T follicular helper cell (primary cell): Measurements from ENCODE around the gene VGLL4.
"Not testable (repeated sequence)": the region's sequence is repeated elsewhere in the genome, so short reads cannot be mapped to it uniquely, and the experiment has no call there.

Source experiments
- DNase-seq: peaks from one replicate; pipeline ENCODE4 v3.0.0-alpha.2; 2020; ENCODE audit warnings: low read depth
- total RNA-seq, 2 experiments: gene quantifications; one replicate each; lab custom pipeline; 2026; lab: John Stamatoyannopoulos, UW

The VGLL4 gene, protein sequence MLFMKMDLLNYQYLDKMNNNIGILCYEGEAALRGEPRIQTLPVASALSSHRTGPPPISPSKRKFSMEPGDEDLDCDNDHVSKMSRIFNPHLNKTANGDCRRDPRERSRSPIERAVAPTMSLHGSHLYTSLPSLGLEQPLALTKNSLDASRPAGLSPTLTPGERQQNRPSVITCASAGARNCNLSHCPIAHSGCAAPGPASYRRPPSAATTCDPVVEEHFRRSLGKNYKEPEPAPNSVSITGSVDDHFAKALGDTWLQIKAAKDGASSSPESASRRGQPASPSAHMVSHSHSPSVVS
- 34.1 reads per million in 2 experiments for total RNA-seq

DNA sequence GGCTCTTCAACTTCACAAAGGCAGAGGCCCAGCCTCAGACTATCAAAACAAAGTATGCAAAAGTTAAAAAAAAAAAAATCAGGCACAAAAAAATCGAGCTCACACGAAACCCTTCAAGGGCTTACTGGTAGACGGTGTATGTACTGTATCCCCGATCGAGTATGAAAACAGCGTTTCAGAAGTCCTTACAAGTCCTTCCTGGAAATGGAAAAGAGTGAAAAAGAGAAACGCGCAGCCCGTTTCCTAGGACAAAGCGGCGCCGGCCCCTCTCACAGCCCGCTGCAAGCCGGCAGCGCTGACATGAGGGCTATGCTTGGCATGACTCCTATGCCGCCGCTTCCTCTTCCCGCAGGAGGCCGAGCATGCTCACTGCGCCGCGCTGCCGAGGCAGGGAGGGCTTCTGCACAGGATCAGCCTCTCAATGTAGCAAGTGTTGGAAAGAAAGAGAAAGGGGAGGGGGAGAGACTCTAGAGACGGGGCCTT is at the start of gene VGLL4:
VGLL4 (minus strand) TSS at position 311 of the 483 bp plus-strand sequence. CDS start 397 bp downstream, outside the sequence.
- DNase-seq: peak; percentile 32

DNA sequence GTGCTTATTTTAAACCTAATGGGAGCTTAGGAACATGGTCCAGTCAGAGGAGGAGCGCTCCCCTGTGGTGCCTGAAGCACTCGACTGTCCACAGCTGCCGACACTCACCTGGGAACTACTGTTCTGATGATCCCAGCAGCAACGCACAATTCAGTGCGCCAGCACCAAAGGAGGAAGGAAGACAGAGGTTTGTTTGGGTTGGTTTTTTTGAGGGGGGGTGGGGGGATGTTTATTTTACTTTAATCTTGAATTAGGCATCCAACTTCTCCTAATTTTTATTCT is 48.8 kb upstream of the VGLL4 start:
- DNase-seq: no peak

DNA sequence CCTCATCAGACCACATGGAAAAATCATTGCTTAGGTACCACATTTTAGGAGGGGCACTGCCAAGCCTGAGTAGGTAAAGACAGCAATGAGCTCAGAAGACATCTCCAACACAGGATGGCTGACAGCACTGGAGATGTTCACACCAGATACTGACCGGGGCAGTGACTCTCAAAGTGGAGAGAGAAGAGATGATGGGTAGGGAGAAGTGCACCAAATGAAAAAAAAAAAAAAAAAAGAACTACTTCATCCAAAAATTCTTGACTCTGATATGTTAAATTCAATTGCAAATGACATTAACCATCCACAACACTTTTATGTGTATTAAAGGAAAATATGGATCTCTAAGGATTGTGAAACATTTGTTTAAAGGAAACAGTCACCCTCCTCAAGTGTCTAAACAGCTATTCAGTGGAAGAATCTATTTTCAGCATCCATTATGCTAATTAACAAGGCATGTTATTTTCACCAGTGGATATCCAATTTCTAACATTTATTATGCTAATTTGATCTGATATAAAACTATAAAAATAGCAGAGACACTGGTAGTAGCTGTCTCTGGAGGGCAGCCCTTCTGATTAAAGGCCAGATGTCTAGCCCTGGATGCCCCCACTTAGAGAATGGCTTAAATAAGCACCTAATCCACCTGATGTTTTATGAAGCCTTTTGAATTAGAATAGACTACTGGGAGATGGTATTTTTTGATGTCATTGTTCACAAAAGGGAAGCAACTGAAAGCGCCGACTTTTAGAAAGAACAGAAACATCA is 48.2 kb upstream of the VGLL4 start:
- no peak for DNase-seq

DNA sequence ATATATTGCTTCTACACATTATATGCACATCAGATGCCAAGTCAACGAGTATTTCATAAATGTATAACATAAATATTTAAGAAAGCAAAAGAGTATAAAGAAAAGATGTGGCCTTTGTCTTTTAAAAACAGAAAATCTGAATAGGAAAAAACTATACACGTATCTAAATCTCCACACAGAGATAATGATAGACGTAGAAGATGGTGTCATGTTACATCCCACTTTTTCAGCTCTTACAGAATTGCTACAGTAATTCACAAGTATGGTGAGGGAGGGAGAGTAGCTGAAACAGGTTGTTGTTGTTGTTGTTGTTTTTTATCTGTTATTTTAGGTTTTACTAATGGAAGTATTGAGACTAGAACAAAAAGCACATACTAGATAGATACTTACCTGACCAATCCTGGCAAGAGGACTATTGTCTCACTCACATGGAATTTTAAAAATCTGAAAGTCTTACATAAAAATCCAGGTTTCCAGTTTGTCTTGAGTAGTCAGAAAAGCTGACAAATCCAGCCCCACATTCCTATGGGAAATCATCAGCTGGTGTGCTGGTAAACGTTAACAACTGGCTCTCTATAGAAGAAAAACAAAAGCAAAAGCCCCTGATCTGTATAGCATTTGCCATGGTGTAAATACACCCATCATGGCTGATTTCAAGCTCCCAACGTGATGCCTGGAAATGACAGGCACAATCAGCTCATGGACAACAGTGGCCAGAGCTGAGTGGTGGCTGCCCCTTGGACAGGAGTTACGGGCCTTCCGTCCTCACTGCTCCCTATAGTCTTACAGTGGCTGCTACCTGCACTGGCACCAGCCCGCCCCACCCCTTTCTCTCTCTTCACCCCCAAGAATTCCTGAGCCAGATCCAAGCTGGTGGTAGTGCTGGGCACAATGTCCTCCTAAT is 47.4 kb upstream of the VGLL4 start:
- DNase-seq: no peak

DNA sequence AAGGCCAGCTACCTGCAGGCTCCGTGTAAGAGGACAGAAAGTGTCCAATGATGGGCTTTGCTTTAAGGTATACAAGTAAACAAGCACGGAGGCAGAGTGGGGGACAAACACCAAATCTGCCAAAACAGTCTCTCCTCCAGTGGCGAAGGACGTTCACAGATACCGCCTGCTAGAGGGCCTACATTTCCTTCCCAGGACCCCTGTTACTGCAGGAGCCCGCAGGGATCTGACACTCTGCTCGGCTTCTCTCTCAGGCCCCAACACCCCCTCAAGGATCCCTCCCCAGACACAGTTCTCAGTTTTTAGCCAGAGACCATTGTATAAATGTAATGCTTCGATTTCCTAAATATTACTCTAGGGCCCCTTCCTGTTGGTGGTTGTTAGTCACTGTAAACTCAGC is 46.0 kb upstream of the VGLL4 start:
- no peak for DNase-seq

DNA sequence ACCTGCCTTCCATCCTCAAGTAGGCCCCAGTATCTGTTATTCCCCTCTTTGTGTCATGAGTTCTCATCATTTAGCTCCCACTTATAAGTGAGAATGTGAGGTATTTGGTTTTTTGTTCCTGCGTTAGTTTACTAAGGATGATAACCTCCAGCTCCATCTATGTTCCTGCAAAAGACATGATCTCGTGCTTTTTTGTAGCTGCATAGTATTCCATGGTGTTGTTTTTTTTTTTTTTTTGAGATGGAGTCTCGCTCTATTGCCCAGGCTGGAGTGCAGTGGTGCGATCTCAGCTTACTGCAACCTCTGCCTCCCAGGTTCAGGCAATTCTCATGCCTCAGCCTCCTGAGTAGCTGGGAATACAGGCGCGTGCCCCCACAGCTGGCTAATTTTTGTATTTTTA is 41.3 kb upstream of the VGLL4 start:
- DNase-seq: not testable (repeated sequence)

DNA sequence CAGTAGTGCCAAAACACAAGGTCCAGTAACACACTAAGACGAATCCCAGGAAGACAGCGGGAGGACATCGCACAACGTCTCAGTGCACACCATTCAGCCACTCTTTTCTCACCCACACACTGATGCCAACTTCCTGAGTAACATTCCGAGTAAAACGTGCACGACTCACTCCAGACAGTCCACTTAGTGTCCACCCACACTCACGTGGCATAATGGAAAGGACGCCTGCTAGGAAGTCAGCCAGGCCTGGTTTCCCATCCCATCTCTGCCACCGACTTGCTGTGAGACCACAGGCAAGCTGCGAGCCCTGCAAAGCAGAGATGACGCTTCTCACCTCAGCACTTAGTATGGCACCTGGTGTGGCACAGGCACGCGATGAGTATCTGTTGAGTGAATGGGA is 36.8 kb upstream of the VGLL4 start:
- DNase-seq: no peak

DNA sequence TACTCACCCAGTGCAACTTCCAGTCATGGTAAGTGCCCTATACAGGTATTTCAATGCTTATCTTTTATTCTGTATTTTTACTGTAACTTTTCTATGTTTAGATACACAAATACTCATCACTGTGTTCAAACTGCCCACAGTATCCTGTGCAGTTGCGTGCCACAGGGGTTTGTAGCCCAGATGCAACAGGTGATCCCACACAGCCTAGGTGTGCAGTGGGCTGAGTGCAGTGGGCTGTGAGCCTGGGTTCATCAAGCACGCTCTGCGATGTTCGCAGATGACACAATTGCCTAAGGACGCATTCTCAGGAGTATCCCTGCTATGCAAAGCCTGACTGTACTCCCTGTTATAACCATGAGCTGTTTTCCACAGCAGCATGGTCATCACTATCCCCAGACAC is 36.2 kb upstream of the VGLL4 start:
- DNase-seq: no peak

DNA sequence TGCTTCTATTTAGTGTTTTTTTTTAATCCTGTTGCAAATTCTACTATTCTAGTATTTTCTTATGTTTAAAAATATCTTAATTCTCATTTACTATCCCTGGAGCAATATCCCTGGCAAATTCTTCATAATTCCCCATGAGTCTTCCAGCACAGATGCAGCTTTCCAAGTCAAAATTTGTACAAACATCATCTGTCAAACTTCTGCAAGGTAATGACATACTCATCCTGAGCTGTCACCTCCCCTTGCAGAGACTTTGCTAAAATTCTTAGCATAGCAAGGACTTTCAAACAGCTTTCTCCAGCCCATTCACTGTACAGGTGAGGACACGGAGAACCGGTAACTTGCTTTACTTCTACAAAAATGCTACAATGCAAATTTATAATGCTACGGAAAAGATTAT is 28.6 kb upstream of the VGLL4 start:
- no peak for DNase-seq

DNA sequence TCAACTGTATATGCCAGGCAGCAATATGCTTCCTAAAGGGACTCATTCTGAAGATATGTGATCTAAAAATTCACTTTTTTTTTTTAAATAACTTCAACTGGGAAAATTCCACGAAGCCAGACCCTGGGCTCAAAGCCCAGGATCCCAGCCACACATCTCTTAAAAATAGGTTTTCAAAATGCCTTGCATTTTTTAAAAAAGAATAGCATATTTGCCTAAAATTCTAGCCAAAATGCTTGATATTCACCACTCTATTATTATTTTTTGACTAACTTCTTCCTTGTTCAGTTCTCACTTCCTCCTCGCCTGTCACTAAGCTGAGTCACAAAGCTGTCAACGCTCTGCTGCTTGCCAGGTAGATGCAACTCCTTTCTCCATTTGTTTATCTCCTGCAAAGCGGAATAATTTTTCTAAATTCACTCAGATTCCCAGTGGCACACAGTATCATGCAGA is 28.0 kb upstream of the VGLL4 start:
- no peak for DNase-seq

DNA sequence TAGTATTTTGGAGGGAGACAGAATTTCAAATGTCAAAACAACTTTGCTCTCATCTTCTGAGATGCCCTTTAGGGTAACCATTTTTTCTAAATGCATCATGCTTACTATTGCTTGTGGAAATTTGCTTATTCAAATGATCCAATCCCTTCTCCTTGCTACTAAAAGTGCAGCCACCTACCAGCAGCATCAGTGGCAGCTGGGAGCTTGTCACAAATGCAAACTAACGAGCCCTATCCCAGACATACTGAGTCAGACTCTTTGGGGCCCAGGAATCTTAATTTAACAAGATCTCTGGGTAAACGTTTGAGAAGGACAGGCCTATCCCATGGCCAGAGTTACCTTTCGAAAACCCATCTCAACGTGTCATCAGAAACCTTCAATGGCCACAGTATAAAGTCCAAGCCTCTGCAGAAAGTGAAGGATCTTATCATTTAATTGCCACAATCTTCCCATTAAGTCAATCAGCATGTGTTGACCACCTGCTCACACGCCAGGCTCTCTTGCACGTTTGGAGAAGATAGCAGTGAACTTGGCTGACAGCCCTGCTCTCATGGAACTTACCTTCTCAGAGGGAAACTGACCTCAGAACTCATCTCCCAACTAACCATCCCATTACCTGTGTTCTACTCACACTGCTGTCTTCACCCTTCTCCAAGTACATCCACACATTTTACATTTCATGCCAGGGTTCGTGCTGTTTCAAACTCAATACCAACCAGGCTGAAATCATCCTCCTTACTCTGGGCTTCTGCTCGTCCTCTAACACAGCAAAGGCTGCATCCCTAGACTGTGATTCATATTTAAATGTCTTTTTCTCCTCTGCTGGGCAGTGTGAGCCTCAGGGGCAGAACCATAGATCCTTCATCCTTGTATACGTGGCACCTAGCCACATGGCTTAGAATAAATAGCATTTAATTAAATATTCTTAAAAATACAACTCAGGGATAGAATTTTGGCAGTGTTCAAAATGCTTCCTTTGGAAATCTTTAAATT is 24.8 kb upstream of the VGLL4 start:
- no peak for DNase-seq

DNA sequence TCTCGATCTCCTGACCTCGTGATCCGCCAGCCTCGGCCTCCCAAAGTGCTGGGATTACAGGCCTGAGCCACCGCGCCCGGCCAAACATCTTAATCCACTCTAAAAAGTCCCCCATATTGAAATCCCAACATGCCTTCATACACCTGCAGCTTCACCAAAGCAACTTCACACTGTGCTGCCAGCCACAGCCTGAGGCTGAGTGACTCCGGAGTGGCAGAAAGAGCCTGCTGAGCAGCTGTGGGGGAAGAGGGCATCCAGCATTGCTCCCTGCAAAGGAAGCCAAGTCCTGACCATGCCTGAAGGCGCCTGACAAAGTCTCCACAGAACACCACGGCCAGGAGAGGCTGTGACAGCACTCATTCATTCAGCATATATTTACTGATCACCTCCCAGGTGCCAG is 21.6 kb upstream of the VGLL4 start:
- DNase-seq: no peak

DNA sequence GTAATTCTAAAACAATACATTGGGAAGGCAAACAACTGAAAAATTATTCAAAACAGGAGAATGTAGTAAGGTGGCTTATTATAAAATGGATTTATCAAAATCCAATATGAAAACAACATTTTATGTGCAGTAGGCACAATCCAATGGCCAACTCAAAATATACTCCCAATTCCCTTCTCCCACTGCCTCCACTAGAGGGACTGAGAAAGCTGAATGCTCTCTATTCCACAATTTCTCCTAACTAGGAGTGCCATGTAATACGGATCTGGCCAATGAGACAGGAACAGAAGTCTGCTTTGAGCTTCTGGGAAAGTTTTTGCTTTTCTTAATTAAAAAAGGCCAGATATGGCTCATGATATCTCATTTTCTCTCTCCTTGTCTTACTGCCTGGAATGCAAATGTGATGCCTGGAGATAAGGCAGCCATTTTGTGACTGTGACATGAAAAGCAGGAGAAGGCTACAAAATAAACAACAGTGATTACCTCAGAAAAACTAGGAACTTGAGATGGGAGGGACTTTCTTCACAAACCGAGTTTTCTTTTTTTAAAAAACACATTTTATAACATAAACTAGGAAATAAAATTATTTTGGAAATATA is 18.8 kb upstream of the VGLL4 start:
- no peak for DNase-seq

DNA sequence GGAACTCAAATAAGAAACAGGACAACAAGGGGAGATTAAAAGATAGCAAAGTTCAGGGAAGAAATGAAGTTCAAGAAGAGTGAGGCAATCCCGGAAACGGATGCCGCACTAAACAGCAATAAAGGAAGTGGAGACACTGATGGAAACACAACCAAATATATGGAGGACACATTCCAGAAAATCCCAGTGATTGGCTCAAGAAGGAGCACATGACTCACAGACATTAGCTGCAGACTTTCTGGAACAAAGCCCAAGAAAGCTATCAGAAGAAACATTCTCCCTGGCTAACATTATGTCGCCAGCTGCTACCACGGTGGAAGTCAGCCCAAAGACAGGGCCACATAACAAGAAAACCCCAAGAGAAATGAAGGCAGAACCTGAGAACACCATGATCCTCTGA is 18.1 kb upstream of the VGLL4 start:
- DNase-seq: no peak

DNA sequence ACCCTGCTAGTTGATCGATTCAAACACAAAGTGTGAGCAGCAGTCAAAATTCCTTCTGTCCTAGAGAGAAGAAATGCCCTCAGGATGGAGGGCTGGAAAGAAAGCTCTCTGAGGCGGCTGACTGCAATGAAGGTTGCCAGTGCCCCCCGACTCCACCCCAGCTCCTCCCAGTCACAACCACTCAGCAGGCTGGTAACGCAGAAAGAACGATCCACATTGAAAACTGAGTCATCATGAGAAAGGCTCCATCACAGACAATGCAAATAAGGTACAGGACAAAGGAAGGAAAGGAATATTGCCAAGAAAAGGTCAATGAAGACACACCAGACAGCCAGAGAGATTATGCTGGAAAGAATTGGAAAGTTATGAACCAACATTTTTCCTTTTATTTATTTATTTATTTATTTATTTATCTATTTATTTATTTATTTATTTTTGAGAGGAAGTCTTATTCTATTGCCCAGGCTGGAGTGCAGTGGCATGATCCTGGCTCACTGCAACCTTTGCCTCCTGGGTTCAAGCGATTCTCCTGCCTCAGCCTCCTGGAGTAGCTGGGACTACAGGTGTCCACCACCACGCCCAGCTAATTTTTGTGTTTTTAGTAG is 17.4 kb upstream of the VGLL4 start:
- DNase-seq: no peak

DNA sequence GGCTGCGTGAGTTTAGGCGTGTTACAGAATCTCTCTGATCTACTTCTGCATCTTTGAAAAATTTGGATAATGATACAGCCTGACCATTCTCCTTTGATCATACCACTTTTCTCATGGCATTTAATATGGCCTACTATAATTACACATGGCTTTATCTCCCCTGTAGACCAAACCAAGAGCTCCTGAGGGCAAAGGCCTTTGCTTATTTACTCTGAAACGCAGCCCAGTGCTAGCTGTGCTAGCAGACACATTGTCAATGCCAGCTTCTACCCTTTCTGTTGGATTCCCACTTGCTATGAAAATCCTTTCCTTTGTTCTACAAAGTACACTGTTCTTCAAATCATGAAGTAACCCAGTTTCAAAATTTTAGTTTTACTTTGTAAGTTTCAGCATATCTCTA is 16.5 kb upstream of the VGLL4 start:
- no peak for DNase-seq

DNA sequence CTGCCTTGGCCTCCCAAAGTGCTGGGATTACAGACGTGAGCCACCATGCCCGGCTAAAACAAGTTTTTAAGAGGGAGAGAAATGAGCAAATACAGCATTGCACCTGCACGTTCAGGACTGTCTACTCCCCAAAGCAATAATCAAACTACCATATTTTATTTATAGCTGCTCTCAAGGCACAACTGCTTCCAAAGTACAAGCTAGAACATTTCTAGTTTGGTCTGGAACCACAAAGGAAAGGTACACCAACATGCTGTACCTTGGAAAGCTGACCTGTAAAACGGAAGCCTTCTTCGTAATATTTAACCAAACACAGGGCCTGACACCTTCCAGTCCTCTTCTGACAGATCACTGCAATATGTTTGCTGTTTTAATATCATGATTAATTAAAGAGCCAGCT is 14.5 kb upstream of the VGLL4 start:
- no peak for DNase-seq

DNA sequence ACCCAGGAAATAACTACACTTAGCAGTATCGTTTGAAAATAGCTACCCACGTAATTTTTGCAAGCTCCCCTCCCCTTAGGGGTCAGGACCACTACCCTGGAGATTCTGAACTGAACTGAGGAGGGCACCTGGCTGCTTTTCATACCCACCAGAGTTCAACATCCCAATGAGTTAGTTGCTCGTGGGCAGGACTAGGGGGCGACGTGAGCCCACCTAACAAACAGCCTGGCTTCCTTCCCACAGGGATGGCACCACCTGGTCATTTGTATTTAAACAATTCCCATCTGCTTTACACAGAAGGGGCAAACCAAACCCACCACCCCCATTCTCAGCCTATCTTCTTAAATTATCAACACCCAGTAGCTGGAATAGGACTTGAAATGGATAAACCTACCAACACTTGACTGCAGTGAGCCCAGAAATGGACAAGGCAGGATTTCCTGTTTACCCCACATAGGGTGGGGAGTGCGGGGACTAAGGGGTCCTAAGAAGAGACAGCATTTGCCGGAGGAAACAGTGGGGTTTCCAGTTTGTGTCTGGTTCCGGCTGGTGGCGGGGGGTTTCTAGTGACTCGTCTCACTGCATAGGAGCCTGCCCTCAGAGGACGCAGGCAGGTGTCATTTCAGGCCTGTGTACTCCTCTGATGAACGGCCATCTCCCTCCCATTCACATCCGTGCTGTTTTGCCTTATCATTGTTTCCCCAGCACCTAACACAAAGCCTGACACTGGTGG is 11.6 kb upstream of the VGLL4 start:
- DNase-seq: no peak

DNA sequence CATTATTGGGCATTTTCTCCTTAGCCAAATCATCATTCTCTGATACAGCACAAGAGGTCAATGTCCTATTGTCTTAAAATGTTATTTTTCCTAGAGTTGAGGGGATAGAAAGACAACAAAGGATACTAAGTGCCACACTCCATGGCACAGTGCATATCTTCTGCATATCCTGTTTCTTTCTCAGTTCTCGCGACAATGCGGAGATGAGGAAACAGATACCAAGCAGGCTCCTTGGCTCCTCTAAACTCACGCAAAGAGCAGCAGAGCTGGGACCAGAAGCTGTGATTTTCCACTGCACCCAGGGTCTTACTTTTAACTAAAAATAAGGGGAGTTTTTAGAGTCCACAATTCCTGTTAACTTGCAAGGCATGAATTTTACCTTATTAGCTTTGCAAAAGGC is 10.5 kb upstream of the VGLL4 start:
- no peak for DNase-seq
